ENCODE data around the gene RTN4R. TPM values are rescaled to one million over a fixed set of nuclear protein-coding genes. Genes with fewer than 3 reads are reported as not detected.

The RTN4R gene
- total and polyA plus RNA-seq, 2 of the 8 experiments (the other 6 are each of a cell fraction or from before 2014, with no cell fraction given) = 21.8 to 41.3 TPM

- no peak for TF ChIP-seq E2F6 (IDR thresholded peaks at IDR 0.05)
Measured at GRCh38 chr22:20243537-20244249, 24.4 kb downstream of the RTN4R start (continued).

Measured in H1 (cell line).